ENCODE data around the gene ARL8B. TPM values are rescaled to one million over a fixed set of nuclear protein-coding genes. Genes with fewer than 3 reads are reported as not detected.

ARL8B gene
- total and polyA plus RNA-seq, 9 of the 15 experiments (the other 6 are each of a cell fraction or from before 2014, with no cell fraction given), result 28.5 to 99.4 (median 77.2) TPM

DNA sequence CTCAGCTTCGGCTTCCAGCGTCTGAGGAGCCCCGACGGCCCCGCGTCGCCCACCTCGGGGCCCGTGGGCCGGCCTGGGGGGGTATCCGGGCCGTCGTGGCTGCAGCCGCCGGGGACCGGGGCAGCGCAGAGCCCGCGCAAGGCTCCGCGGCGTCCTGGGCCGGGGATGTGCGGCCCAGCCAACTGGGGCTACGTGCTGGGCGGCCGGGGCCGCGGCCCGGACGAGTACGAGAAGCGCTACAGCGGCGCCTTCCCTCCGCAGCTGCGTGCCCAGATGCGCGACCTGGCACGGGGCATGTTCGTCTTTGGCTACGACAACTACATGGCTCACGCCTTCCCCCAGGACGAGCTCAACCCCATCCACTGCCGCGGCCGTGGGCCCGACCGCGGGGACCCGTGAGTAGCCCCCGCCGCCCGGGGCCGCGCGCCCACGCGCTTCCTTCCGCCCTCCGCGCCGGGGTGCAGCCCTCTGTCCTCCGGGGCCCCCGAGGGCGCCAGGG lies 65.9 kb downstream of the ARL8B start (continued):
- TF ChIP-seq RREB1 (CRISPR knock-in tag; IDR thresholded peaks at IDR 0.05) (no peak), NCOA6 (IDR thresholded peaks at IDR 0.05) (0 out of 2 replicates have a peak, but pooled peaks have one; percentile 18), ZNF133 (CRISPR knock-in tag; IDR thresholded peaks at IDR 0.05) (no peak), CBFA2T2 (conservative IDR thresholded peaks at IDR 0.05) (no peak), PML (IDR thresholded peaks at IDR 0.05; ENCODE audit: low read length) (no peak), SMAD4 (CRISPR knock-in tag; conservative IDR thresholded peaks at IDR 0.05) (peak; percentile 14; the same call in 1 of the 2 replicates), GATA2 (CRISPR knock-in tag; IDR thresholded peaks at IDR 0.05) (no peak), RUNX1 (IDR thresholded peaks at IDR 0.05; ENCODE audit: low read depth) (no peak), NFXL1 (CRISPR knock-in tag; IDR thresholded peaks at IDR 0.05) (no peak), ZNF12 (CRISPR knock-in tag; IDR thresholded peaks at IDR 0.05) (0 out of 2 replicates have a peak, but pooled peaks have one; percentile 6), KLF6 (CRISPR knock-in tag; IDR thresholded peaks at IDR 0.05; ENCODE audit: borderline replicate concordance) (no peak), ZBTB34 (CRISPR knock-in tag; IDR thresholded peaks at IDR 0.05) (no peak), MAFK (IDR thresholded peaks at IDR 0.05; ENCODE audit: low read length) (no peak), U2AF1 (optimal IDR thresholded peaks at IDR 0.05; ENCODE audit: low read depth, low read length) (peak; percentile 31), MEF2D (tag; conservative IDR thresholded peaks at IDR 0.05; ENCODE audit: low read depth) (no peak)
- TF ChIP-seq, protein P1, sequence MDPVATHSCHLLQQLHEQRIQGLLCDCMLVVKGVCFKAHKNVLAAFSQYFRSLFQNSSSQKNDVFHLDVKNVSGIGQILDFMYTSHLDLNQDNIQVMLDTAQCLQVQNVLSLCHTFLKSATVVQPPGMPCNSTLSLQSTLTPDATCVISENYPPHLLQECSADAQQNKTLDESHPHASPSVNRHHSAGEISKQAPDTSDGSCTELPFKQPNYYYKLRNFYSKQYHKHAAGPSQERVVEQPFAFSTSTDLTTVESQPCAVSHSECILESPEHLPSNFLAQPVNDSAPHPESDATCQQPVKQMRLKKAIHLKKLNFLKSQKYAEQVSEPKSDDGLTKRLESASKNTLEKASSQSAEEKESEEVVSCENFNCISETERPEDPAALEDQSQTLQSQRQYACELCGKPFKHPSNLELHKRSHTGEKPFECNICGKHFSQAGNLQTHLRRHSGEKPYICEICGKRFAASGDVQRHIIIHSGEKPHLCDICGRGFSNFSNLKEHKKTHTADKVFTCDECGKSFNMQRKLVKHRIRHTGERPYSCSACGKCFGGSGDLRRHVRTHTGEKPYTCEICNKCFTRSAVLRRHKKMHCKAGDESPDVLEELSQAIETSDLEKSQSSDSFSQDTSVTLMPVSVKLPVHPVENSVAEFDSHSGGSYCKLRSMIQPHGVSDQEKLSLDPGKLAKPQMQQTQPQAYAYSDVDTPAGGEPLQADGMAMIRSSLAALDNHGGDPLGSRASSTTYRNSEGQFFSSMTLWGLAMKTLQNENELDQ (CRISPR knock-in tag; IDR thresholded peaks at IDR 0.05; ENCODE audit: borderline replicate concordance), result no peak
- TF ChIP-seq, protein P2, sequence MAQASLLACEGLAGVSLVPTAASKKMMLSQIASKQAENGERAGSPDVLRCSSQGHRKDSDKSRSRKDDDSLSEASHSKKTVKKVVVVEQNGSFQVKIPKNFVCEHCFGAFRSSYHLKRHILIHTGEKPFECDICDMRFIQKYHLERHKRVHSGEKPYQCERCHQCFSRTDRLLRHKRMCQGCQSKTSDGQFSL (CRISPR knock-in tag; IDR thresholded peaks at IDR 0.05), result 0 out of 2 replicates have a peak, but pooled peaks have one; percentile 51
- TF ChIP-seq, protein P2 (tag; IDR thresholded peaks at IDR 0.05), result no peak

Measured in K562 (cell line).